Activated naive CD8-positive, alpha-beta T cell treated with anti-CD3 and anti-CD28 coated beads, Interleukin-2, amount 10 ng/mL, durations not matched to agents 7 days and 5 days (primary cell): ENCODE data around the gene USP8. TPM values are rescaled to one million over a fixed set of nuclear protein-coding genes. Genes with fewer than 3 reads are reported as not detected.

ENCODE experiments used
- ATAC-seq: fragments of 150-1000 bp; cut with Tn5 transposase; one replicate; pipeline ENCODE4 v1.10.0; 2021; ENCODE audit warnings: low read depth, moderate library complexity
- POLR2A ChIA-PET: fragments of 350-600 bp; sonication (Branson Sonifier 250); formaldehyde crosslinking; loops from one replicate; lab custom pipeline; 2021; ENCODE audit warnings: antibody characterized with exemption; lab: Charles Lee
- DNase-seq: peaks from one replicate; pipeline ENCODE4 v3.0.0; 2021
- H3K27ac Mint-ChIP-seq: one replicate; pipeline ENCODE4 v1.8.0; 2022; ENCODE audit warnings: mild to moderate bottlenecking, mixed read lengths
- H3K27me3 Mint-ChIP-seq: one replicate; pipeline ENCODE4 v1.8.0; 2022; ENCODE audit warnings: mild to moderate bottlenecking, moderate library complexity, mixed read lengths
- H3K36me3 Mint-ChIP-seq: one replicate; pipeline ENCODE4 v1.8.0; 2021; ENCODE audit warnings: mild to moderate bottlenecking, mixed read lengths
- H3K4me1 Mint-ChIP-seq: one replicate; pipeline ENCODE4 v1.8.0; 2021; ENCODE audit warnings: mixed read lengths
- H3K4me3 Mint-ChIP-seq: one replicate; pipeline ENCODE4 v1.8.0; 2022; ENCODE audit warnings: mild to moderate bottlenecking, moderate library complexity, mixed read lengths
- H3K9me3 Mint-ChIP-seq: one replicate; pipeline ENCODE4 v1.8.0; 2021; ENCODE audit warnings: mixed read lengths
- total RNA-seq, 2 experiments: library from RNA; stranded (reverse); gene quantifications; one replicate each; pipeline ENCODE4 v1.2.3, GENCODE V29; 2021

Gene USP8
- total RNA-seq, 2 experiments from 2014 or later, result 58.0 to 59.4 TPM

- DNase-seq (no peak), ATAC-seq (no peak)
- no peak overlapping the region for H3K4me3 Mint-ChIP-seq
- POLR2A ChIA-PET, result no interaction called here
- peaks cover 3% of the 10 kb centered on the region for H3K27me3 Mint-ChIP-seq
- peaks cover 2% of the 10 kb centered on the region for H3K9me3 Mint-ChIP-seq
- no peaks in the 10 kb centered on the region for H3K4me1 Mint-ChIP-seq
- H3K27ac Mint-ChIP-seq, result no peak overlapping the region
- no peaks in the 10 kb centered on the region for H3K36me3 Mint-ChIP-seq
Observed at GRCh38 chr15:50519740-50520425, 95.7 kb downstream of the USP8 start.

GRCh38 chr15:50523851-50524251, 99.6 kb downstream of the USP8 start:
- H3K4me1 Mint-ChIP-seq, result no peaks in the 10 kb centered on the region
- POLR2A ChIA-PET, result no interaction called here
- no peak for ATAC-seq
- peaks cover 3% of the 10 kb centered on the region for H3K27me3 Mint-ChIP-seq
- H3K36me3 Mint-ChIP-seq, result no peaks in the 10 kb centered on the region
- no peak overlapping the region for H3K4me3 Mint-ChIP-seq
- H3K9me3 Mint-ChIP-seq, result peaks cover 2% of the 10 kb centered on the region
- DNase-seq, result no peak
- no peak overlapping the region for H3K27ac Mint-ChIP-seq

- Mint-ChIP-seq H3K4me3 (no peak overlapping the region), H3K4me1 (peaks cover 3% of the 10 kb centered on the region), H3K27ac (no peak overlapping the region), H3K9me3 (peaks cover 3% of the 10 kb centered on the region), H3K27me3 (peaks cover 9% of the 10 kb centered on the region), H3K36me3 (peaks cover 2% of the 10 kb centered on the region)
- POLR2A ChIA-PET, result interaction anchor here (0.6 kb wide), 1 partner anchor 214 kb away, joined by 5 read pairs; no protein-coding TSS in a partner anchor
- ATAC-seq (no peak), DNase-seq (no peak)
Observed at GRCh38 chr15:50531163-50531562, 107.0 kb downstream of the USP8 start.

GRCh38 chr15:50531766-50532165, 107.6 kb downstream of the USP8 start:
- Mint-ChIP-seq H3K9me3 (peaks cover 3% of the 10 kb centered on the region), H3K4me1 (peaks cover 3% of the 10 kb centered on the region), H3K27ac (no peak overlapping the region), H3K4me3 (no peak overlapping the region), H3K27me3 (peaks cover 9% of the 10 kb centered on the region), H3K36me3 (peaks cover 2% of the 10 kb centered on the region)
- POLR2A ChIA-PET, result interaction anchor here (0.6 kb wide), 1 partner anchor 214 kb away, joined by 5 read pairs; no protein-coding TSS in a partner anchor
- DNase-seq (no peak), ATAC-seq (no peak)

- H3K9me3 Mint-ChIP-seq, result no peaks in the 10 kb centered on the region
Observed at GRCh38 chr15:50542887-50543210, 118.6 kb downstream of the USP8 start.

DNA sequence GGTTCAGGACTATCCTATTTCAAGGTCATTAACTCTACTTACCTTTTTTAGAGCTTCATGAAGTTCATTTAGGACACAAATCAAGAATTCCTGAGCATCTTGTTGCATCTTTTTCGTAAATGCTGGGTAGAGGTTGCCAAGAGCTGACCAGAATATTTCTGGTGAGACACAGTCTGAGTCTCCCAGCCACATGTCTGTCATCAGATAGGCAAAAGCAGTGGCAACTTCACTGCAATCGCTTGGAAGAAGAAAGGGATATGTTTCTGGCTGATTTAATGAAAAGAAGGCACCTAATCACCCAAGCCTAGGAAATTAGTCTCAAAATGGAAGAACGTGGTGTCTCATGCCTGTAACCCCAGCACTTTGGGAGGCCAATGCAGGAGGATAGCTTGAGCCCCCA, 119.4 kb downstream of the USP8 start:
- Mint-ChIP-seq H3K9me3 (no peaks in the 10 kb centered on the region), H3K36me3 (no peaks in the 10 kb centered on the region)

More at GRCh38 chr15:50542887-50543210, 118.6 kb downstream of the USP8 start:
- H3K4me1 Mint-ChIP-seq, result no peaks in the 10 kb centered on the region
- H3K36me3 Mint-ChIP-seq, result no peaks in the 10 kb centered on the region
- DNase-seq (no peak), ATAC-seq (no peak)
- H3K4me3 Mint-ChIP-seq, result no peak overlapping the region
- POLR2A ChIA-PET, result interaction anchor here (1.0 kb wide), 1 partner anchor 19 kb away, joined by 3 read pairs; no protein-coding TSS in a partner anchor
- H3K27me3 Mint-ChIP-seq, result peaks cover 3% of the 10 kb centered on the region
- no peak overlapping the region for H3K27ac Mint-ChIP-seq

DNA sequence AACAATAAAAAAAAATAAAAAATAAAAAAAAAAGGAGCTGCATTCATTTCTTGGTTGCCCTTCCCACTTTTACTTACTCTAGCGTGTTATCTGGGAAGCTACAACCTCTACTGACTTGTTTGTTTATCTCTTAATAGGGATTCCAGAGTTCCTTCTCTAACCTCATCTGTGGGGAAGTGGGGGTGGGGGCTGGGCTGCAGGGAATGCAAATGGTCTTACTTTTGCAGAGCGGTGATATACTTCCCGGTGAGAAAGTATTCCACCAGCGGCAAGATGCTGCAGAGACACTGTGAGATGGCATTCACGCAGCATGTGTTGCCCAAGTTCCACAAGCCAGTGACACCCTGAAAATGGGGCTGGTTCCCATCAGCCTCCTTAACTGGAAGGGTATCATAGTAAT, 120.2 kb downstream of the USP8 start:
- ATAC-seq (no peak), DNase-seq (no peak)
- Mint-ChIP-seq H3K4me1 (no peaks in the 10 kb centered on the region), H3K27ac (no peak overlapping the region), H3K27me3 (peaks cover 6% of the 10 kb centered on the region), H3K36me3 (no peaks in the 10 kb centered on the region), H3K4me3 (no peak overlapping the region), H3K9me3 (no peaks in the 10 kb centered on the region)
- POLR2A ChIA-PET, result no interaction called here

More for the DNA sequence above, 119.4 kb downstream of the USP8 start:
- ATAC-seq (no peak), DNase-seq (no peak)
- H3K27ac Mint-ChIP-seq, result no peak overlapping the region
- H3K4me3 Mint-ChIP-seq, result no peak overlapping the region
- H3K27me3 Mint-ChIP-seq, result peaks cover 6% of the 10 kb centered on the region
- H3K4me1 Mint-ChIP-seq, result no peaks in the 10 kb centered on the region
- POLR2A ChIA-PET, result no interaction called here

DNA sequence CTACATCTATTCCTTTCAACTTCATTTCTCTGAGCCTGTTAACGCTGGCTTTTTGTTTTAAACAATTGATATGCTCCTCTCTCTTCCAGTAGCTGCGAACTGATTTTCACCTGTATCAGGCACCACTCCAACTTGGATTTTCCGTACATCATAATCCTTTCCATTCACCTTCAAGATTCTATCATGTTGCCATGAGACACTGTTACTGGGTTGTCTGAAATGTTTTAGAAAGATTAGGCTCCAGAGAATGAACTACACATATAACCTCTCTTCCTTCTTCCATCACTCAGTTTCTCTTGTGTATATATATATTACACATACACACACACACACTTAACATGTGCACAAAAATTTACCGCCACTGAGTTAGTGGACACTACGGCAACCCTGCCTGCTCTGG, 122.4 kb downstream of the USP8 start, which contains the start of gene USP50:
Gene USP50, minus strand, starts transcription at position 101 of the 400 bp plus-strand sequence. CDS start 141 bp downstream, outside the sequence.
- no peak for ATAC-seq
- peaks cover 2% of the 10 kb centered on the region for H3K27me3 Mint-ChIP-seq
- POLR2A ChIA-PET, result no interaction called here
- no peak within 1 kb of the TSS for H3K27ac Mint-ChIP-seq
- no peak for DNase-seq
- H3K9me3 Mint-ChIP-seq, result no peaks in the 10 kb centered on the region
- H3K4me3 Mint-ChIP-seq, result no peak within 1 kb of the TSS
- H3K4me1 Mint-ChIP-seq, result no peaks in the 10 kb centered on the region
- no peaks in the 10 kb centered on the region for H3K36me3 Mint-ChIP-seq

DNA sequence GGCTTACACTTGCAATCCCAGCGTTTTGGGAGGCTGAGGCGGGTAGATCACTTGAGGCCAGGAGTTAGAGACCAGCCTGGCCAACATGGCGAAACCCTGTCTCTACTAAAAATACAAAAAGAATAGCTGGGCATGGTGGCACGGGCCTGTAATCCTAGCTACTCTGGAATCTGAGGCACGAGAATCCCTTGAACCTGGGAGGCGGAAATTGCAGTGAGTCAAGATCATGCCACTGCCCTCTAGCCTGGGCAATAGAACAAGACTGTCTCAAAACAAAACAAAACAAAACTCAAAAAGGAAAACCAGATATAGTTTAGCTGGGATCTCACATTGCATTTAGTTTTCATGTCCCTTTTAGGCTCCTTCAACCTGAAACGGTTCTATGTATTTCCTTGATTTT, 125.1 kb downstream of the USP8 start:
- Mint-ChIP-seq H3K4me3 (no peak overlapping the region), H3K36me3 (peaks cover 4% of the 10 kb centered on the region), H3K27ac (no peak overlapping the region), H3K9me3 (no peaks in the 10 kb centered on the region), H3K27me3 (peaks cover 2% of the 10 kb centered on the region), H3K4me1 (no peaks in the 10 kb centered on the region)
- ATAC-seq (no peak), DNase-seq (no peak)
- POLR2A ChIA-PET, result no interaction called here

GRCh38 chr15:50552238-50552637, 128.0 kb downstream of the USP8 start:
- DNase-seq (no peak), ATAC-seq (no peak)
- H3K4me1 Mint-ChIP-seq, result peaks cover 11% of the 10 kb centered on the region
- peaks cover 15% of the 10 kb centered on the region for H3K36me3 Mint-ChIP-seq
- H3K9me3 Mint-ChIP-seq, result no peaks in the 10 kb centered on the region
- H3K27ac Mint-ChIP-seq, result no peak overlapping the region
- POLR2A ChIA-PET, result no interaction called here
- no peak overlapping the region for H3K4me3 Mint-ChIP-seq
- H3K27me3 Mint-ChIP-seq, result peaks cover 2% of the 10 kb centered on the region

- POLR2A ChIA-PET, result no interaction called here
- Mint-ChIP-seq H3K4me3 (peak overlapping the region; percentile 25), H3K27ac (peak overlapping the region; percentile 21), H3K4me1 (peaks cover 15% of the 10 kb centered on the region), H3K36me3 (peaks cover 26% of the 10 kb centered on the region), H3K9me3 (no peaks in the 10 kb centered on the region), H3K27me3 (no peaks in the 10 kb centered on the region)
- DNase-seq, result no peak
- ATAC-seq, result no peak
Observed at GRCh38 chr15:50556642-50557371, 132.6 kb downstream of the USP8 start.

DNA sequence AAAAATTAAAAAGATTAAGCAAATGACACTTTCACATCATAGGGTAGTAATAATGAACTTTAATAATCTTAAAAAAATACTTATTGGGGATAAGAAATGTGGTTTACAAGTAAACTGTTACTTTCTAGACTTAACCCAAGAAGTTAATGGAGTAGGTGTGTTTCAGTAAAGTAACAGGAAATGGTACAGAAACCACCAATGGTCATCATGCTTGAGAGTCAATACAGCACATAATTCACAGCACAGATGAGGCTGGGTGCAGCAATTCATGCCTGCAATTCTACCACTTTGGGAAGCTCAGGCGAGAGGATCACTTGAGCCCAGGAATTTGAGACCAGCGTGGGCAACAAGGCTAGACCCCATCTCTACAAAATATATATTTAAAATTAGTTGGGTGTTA, 133.8 kb downstream of the USP8 start:
- no peaks in the 10 kb centered on the region for H3K27me3 Mint-ChIP-seq
- peak; percentile 42 for ATAC-seq

GRCh38 chr15:50562735-50563640, 138.8 kb downstream of the USP8 start:
- ATAC-seq (peak; percentile 67), DNase-seq (no peak)
- Mint-ChIP-seq H3K27ac (peak overlapping the region; percentile 68), H3K4me1 (peaks cover 13% of the 10 kb centered on the region), H3K9me3 (no peaks in the 10 kb centered on the region), H3K27me3 (no peaks in the 10 kb centered on the region), H3K36me3 (peaks cover 26% of the 10 kb centered on the region), H3K4me3 (peak overlapping the region; percentile 7)
- POLR2A ChIA-PET, result interaction anchor here (0.7 to 1.0 kb wide), 3 partner anchors 20 to 346 kb away, joined by 3 read pairs; no protein-coding TSS in a partner anchor

More for the DNA sequence above, 133.8 kb downstream of the USP8 start:
- H3K36me3 Mint-ChIP-seq, result peaks cover 34% of the 10 kb centered on the region
- H3K4me1 Mint-ChIP-seq, result peaks cover 22% of the 10 kb centered on the region
- no peak for DNase-seq
- no peak overlapping the region for H3K27ac Mint-ChIP-seq
- H3K9me3 Mint-ChIP-seq, result no peaks in the 10 kb centered on the region
- no peak overlapping the region for H3K4me3 Mint-ChIP-seq
- POLR2A ChIA-PET, result interaction anchor here (0.6 kb wide), 1 partner anchor 295 kb away, joined by 3 read pairs; no protein-coding TSS in a partner anchor
